ENCODE results near the gene UPB1. TPM values are rescaled to one million over a fixed set of nuclear protein-coding genes. Genes with fewer than 3 reads are reported as not detected.

UPB1 gene
- total RNA-seq, 1 donor from 2014 or later: 1.1 TPM

GRCh38 chr22:24519496-24519895, 24.4 kb downstream of the UPB1 start:
- Histone ChIP-seq H3K27ac (replicated peaks) (peak overlapping the region; percentile 40), H3K27me3 (ENCODE audit: low read depth) (no peaks in the 10 kb centered on the region), H3K9me3 (replicated peaks) (no peaks in the 10 kb centered on the region), H3K4me3 (no peak overlapping the region), H3K36me3 (no peaks in the 10 kb centered on the region), H3K4me1 (peaks cover 10% of the 10 kb centered on the region)
- DNase-seq: no peak
- no peak for TF ChIP-seq CTCF (IDR thresholded peaks at IDR 0.05; ENCODE audit: borderline replicate concordance)
- intact Hi-C loops (cut with micrococcal nuclease): no loop called here

GRCh38 chr22:24521791-24522245, 26.7 kb downstream of the UPB1 start:
- intact Hi-C loops (cut with micrococcal nuclease): loop anchor here (10.0 kb wide), 1 partner anchor 197 kb away; no protein-coding TSS in a partner anchor
- DNase-seq: no peak
- Histone ChIP-seq H3K36me3 (no peaks in the 10 kb centered on the region), H3K4me1 (peaks cover 21% of the 10 kb centered on the region), H3K27ac (replicated peaks) (no peak overlapping the region), H3K9me3 (replicated peaks) (no peaks in the 10 kb centered on the region), H3K4me3 (no peak overlapping the region), H3K27me3 (ENCODE audit: low read depth) (no peaks in the 10 kb centered on the region)
- TF ChIP-seq CTCF (IDR thresholded peaks at IDR 0.05; ENCODE audit: borderline replicate concordance): peak; percentile 60

GRCh38 chr22:24523873-24524272, 28.7 kb downstream of the UPB1 start:
- Histone ChIP-seq H3K27me3 (ENCODE audit: low read depth) (no peaks in the 10 kb centered on the region), H3K27ac (replicated peaks) (no peak overlapping the region), H3K4me3 (no peak overlapping the region), H3K4me1 (peaks cover 21% of the 10 kb centered on the region), H3K36me3 (no peaks in the 10 kb centered on the region), H3K9me3 (replicated peaks) (no peaks in the 10 kb centered on the region)
- intact Hi-C loops (cut with micrococcal nuclease): loop anchor here (10.0 kb wide), 1 partner anchor 199 kb away; no protein-coding TSS in a partner anchor
- DNase-seq: no peak
- no peak for TF ChIP-seq CTCF (IDR thresholded peaks at IDR 0.05; ENCODE audit: borderline replicate concordance)

GRCh38 chr22:24525416-24526037, 30.4 kb downstream of the UPB1 start:
- no peak overlapping the region for H3K4me3 ChIP-seq
- TF ChIP-seq CTCF (IDR thresholded peaks at IDR 0.05; ENCODE audit: borderline replicate concordance): peak; percentile 86
- peak; percentile 77 for DNase-seq
- H3K9me3 ChIP-seq (replicated peaks): no peaks in the 10 kb centered on the region
- intact Hi-C loops (cut with micrococcal nuclease): loop anchor here (10.0 kb wide), 1 partner anchor 201 kb away; no protein-coding TSS in a partner anchor
- peaks cover 14% of the 10 kb centered on the region for H3K4me1 ChIP-seq
- H3K27ac ChIP-seq (replicated peaks): peak overlapping the region; percentile 33
- no peaks in the 10 kb centered on the region for H3K36me3 ChIP-seq
- H3K27me3 ChIP-seq (ENCODE audit: low read depth): no peaks in the 10 kb centered on the region

DNA sequence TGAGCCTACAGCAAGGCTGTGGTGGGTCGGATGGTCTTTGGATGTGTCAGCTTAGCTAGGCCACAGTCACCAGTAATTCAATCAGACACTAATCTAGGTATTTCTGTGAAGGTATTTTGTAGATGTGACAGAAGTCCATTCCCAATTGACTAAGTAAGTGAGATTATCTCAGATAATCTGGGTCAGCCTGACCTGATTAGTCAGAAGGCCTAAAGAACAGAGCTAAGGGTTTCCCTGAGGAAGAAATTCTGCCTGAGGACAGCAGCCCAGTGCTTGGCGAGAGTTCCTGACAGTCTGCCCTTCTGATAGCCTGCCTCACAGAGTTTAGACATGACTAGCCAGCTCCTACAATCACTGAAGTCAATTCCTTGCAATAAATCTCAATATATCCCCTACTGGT, 31.1 kb downstream of the UPB1 start:
- intact Hi-C loops (cut with micrococcal nuclease): loop anchor here (10.0 kb wide), 1 partner anchor 201 kb away; no protein-coding TSS in a partner anchor
- no peak for TF ChIP-seq CTCF (IDR thresholded peaks at IDR 0.05; ENCODE audit: borderline replicate concordance)
- no peak for DNase-seq
- H3K27me3 ChIP-seq (ENCODE audit: low read depth): no peaks in the 10 kb centered on the region
- no peaks in the 10 kb centered on the region for H3K36me3 ChIP-seq
- no peak overlapping the region for H3K4me3 ChIP-seq
- H3K9me3 ChIP-seq (replicated peaks): no peaks in the 10 kb centered on the region
- H3K4me1 ChIP-seq: peaks cover 14% of the 10 kb centered on the region
- no peak overlapping the region for H3K27ac ChIP-seq (replicated peaks)
